Aorta (tissue), 5 donors: Measurements from ENCODE around the gene GPR153. TPM values are rescaled to one million over a fixed set of nuclear protein-coding genes. Genes with fewer than 3 reads are reported as not detected.
A peak's percentile ranks its signal among the peaks of the same experiment; 100 is the strongest.

ENCODE experiments used
- ATAC-seq: fragments of 200-7000 bp; cut with Tn5 transposase; one replicate; pipeline ENCODE4 v1.9.1; 2022; ENCODE audit warnings: moderate library complexity; ENCODE audit not compliant: low FRiP score
- DNase-seq, 2 donors: peaks; one replicate each; pipeline ENCODE4 v3.0.0-alpha.2; 2020
- H3K27ac ChIP-seq, 2 donors: one replicate each; pipeline ENCODE4 v1.5.1; 2013; ENCODE audit warnings: low read length in 2 of 2, mild to moderate bottlenecking in 2 of 2, moderate library complexity in 2 of 2, control low read depth in 1 of 2, inconsistent platforms in 1 of 2, low read depth in 1 of 2
- H3K27me3 ChIP-seq, 2 donors: one replicate each; pipeline ENCODE4 v1.6.1; 2013; ENCODE audit warnings: control low read depth in 1 of 2, low read length in 1 of 2, mild to moderate bottlenecking in 1 of 2, moderate library complexity in 1 of 2; ENCODE audit not compliant: insufficient read depth in 2 of 2, control insufficient read depth in 1 of 2
- H3K36me3 ChIP-seq, 2 donors: one replicate each; pipeline ENCODE4 v1.6.1; 2013; ENCODE audit warnings: control low read depth in 1 of 2, low read length in 1 of 2, mild to moderate bottlenecking in 1 of 2; ENCODE audit not compliant: insufficient read depth in 2 of 2, control insufficient read depth in 1 of 2
- H3K4me1 ChIP-seq, 2 donors: one replicate each; pipeline ENCODE4 v1.6.1; 2013; ENCODE audit warnings: low read length in 2 of 2, control low read depth in 1 of 2, mild to moderate bottlenecking in 1 of 2, moderate library complexity in 1 of 2; ENCODE audit not compliant: insufficient read depth in 2 of 2, control insufficient read depth in 1 of 2
- H3K4me3 ChIP-seq, 2 donors: one replicate each; pipeline ENCODE4 v1.5.1; 2013; ENCODE audit warnings: low read length in 2 of 2, control low read depth in 1 of 2, mild to moderate bottlenecking in 1 of 2
- H3K9me3 ChIP-seq: one replicate; pipeline ENCODE4 v1.6.1; 2013; ENCODE audit warnings: mild to moderate bottlenecking, low read length; ENCODE audit not compliant: control insufficient read depth
- WGBS, 2 donors: extraction: QIAGEN DNeasy Blood & Tissue Kit; methylation state at CpG; one replicate each; pipeline ENCODE4 v1.1.7; 2013; 5-methylcytosine and 5-hydroxymethylcytosine counted together
- intact Hi-C, 2 donors: fragments of 100-400 bp; cut with DNase I; formaldehyde crosslinking; loops; one replicate each; pipeline versions ENCODE4 v1.14.2 to v1.15.0; 2022
- polyA plus RNA-seq, 2 donors: library from polyadenylated mRNA; stranded (reverse); fragments of 200-250 nt; gene quantifications; one replicate each; pipeline ENCODE4 v1.2.3, GENCODE V29; 2013
- total RNA-seq, 2 donors: library from RNA; stranded (reverse); fragmentation: NEBNext Ultra II Directional; extraction: Animal tissue kit (Norgen Biotek cat#: 25700); gene quantifications; one replicate each; pipeline ENCODE4 v1.2.1, GENCODE V29; 2021
- donor health status: healthy with polysubstance abuse.
- donor health status: Bipolar disorder and iron deficiency.
- donor health status: DM: no; HTN: no; CAD: no.
- donor health status: DM: no; HTN: no; CAD: no.
- donor health status: DM: yes; HTN: yes; CAD: no.

The GPR153 gene
- total and polyA plus RNA-seq, 4 donors: 3.7 to 17.0 (median 4.4) TPM

GRCh38 chr1:6209661-6210580, 51.0 kb downstream of the GPR153 start:
- DNase-seq (no peak), ATAC-seq (no peak)
- H3K36me3 ChIP-seq: no peaks in the 10 kb centered on the region
- 93 to 95% methylated on average over 16 to 17 of the region's 17 CpGs for WGBS, 2 donors
- H3K9me3 ChIP-seq: no peaks in the 10 kb centered on the region
- H3K4me3 ChIP-seq: no peak overlapping the region
- H3K27ac ChIP-seq: no peak overlapping the region
- intact Hi-C loops: loop anchor here in 1 of 2 donors (10.0 kb wide), 1 partner anchor 215 kb away; the partner anchor contains the start of gene NPHP4
- no peaks in the 10 kb centered on the region for H3K27me3 ChIP-seq
- H3K4me1 ChIP-seq: no peaks in the 10 kb centered on the region

GRCh38 chr1:6208723-6209660, 51.9 kb downstream of the GPR153 start:
- Histone ChIP-seq H3K36me3 (no peaks in the 10 kb centered on the region), H3K9me3 (no peaks in the 10 kb centered on the region), H3K27me3 (no peaks in the 10 kb centered on the region), H3K27ac (no peak overlapping the region), H3K4me3 (no peak overlapping the region), H3K4me1 (no peaks in the 10 kb centered on the region)
- intact Hi-C loops: loop anchor here in 1 of 2 donors (10.0 kb wide), 1 partner anchor 214 kb away; the partner anchor contains the start of gene NPHP4
- no peak for DNase-seq
- ATAC-seq: peak; percentile 45
- WGBS, 2 donors: 37 to 53% methylated on average over 78 to 99 of the region's 99 CpGs

GRCh38 chr1:6207921-6208320, 53.0 kb downstream of the GPR153 start:
- Histone ChIP-seq H3K27me3 (no peaks in the 10 kb centered on the region), H3K9me3 (no peaks in the 10 kb centered on the region), H3K4me1 (no peaks in the 10 kb centered on the region), H3K4me3 (no peak overlapping the region), H3K36me3 (no peaks in the 10 kb centered on the region), H3K27ac (no peak overlapping the region)
- 94% methylated on average over 10 of the region's 10 CpGs for WGBS, 2 donors
- no peak for ATAC-seq
- no peak for DNase-seq
- intact Hi-C loops: loop anchor here in 1 of 2 donors (2.0 to 10.0 kb wide), 2 partner anchors 27 to 213 kb away; partner anchors contain the start of genes ICMT and NPHP4

- H3K4me1 ChIP-seq: no peaks in the 10 kb centered on the region
- H3K4me3 ChIP-seq: no peak overlapping the region
- no peaks in the 10 kb centered on the region for H3K27me3 ChIP-seq
- ATAC-seq: no peak
- intact Hi-C loops: loop anchor here in 1 of 2 donors (2.0 to 10.0 kb wide), 2 partner anchors 28 to 212 kb away; partner anchors contain the start of genes ICMT and NPHP4
- no peak overlapping the region for H3K27ac ChIP-seq
- no peaks in the 10 kb centered on the region for H3K9me3 ChIP-seq
- no peak for DNase-seq
- WGBS, 2 donors: 80 to 89% methylated on average over 19 of the region's 19 CpGs
- no peaks in the 10 kb centered on the region for H3K36me3 ChIP-seq
These were observed 53.6 kb downstream of the GPR153 start for GRCh38 chr1:6207075-6207885.

- intact Hi-C loops: loop anchor here in 1 of 2 donors (2.0 to 10.0 kb wide), 2 partner anchors 28 to 212 kb away; partner anchors contain the start of genes ICMT and NPHP4
- DNase-seq (no peak), ATAC-seq (no peak)
- Histone ChIP-seq H3K27me3 (no peaks in the 10 kb centered on the region), H3K36me3 (no peaks in the 10 kb centered on the region), H3K4me3 (peak overlapping the region; percentile 23 to 45), H3K27ac (no peak overlapping the region), H3K4me1 (no peaks in the 10 kb centered on the region), H3K9me3 (no peaks in the 10 kb centered on the region)
- 3 to 7% methylated on average over 25 of the region's 25 CpGs for WGBS, 2 donors
These were observed 54.4 kb downstream of the GPR153 start for GRCh38 chr1:6206520-6206855.

GRCh38 chr1:6205849-6206519, 54.9 kb downstream of the GPR153 start, which contains the start of gene RNF207:
TSS of gene RNF207 (plus strand) at chr1:6206119. CDS start at chr1:6206536, 417 bp downstream.
- no peaks in the 10 kb centered on the region for H3K9me3 ChIP-seq
- 1% methylated on average over 55 to 66 of the region's 66 CpGs for WGBS, 2 donors
- peak; percentile 74 for ATAC-seq
- no peaks in the 10 kb centered on the region for H3K36me3 ChIP-seq
- no peaks in the 10 kb centered on the region for H3K27me3 ChIP-seq
- intact Hi-C loops: loop anchor here in 1 of 2 donors (2.0 to 10.0 kb wide), 2 partner anchors 29 to 211 kb away; partner anchors contain the start of genes ICMT and NPHP4
- no peak within 1 kb of the TSS for H3K27ac ChIP-seq
- H3K4me1 ChIP-seq: no peaks in the 10 kb centered on the region
- peak within 1 kb of the TSS; percentile 23 to 45 for H3K4me3 ChIP-seq
- DNase-seq: peak; percentile 82 to 86

- Histone ChIP-seq H3K27me3 (no peaks in the 10 kb centered on the region), H3K27ac (no peak overlapping the region), H3K9me3 (no peaks in the 10 kb centered on the region), H3K36me3 (no peaks in the 10 kb centered on the region), H3K4me1 (no peaks in the 10 kb centered on the region), H3K4me3 (no peak overlapping the region)
- no peak for ATAC-seq
- DNase-seq: no peak
- intact Hi-C loops: loop anchor here in 1 of 2 donors (10.0 kb wide), 1 partner anchor 207 kb away; the partner anchor contains the start of gene NPHP4
- WGBS, 2 donors: 85 to 87% methylated on average over 7 of the region's 7 CpGs
These were observed 58.6 kb downstream of the GPR153 start for GRCh38 chr1:6202256-6202655.
